Measurements from ENCODE around the gene MAGI2. TPM values are rescaled to one million over a fixed set of nuclear protein-coding genes. Genes with fewer than 3 reads are reported as not detected.

The MAGI2 gene
- total RNA-seq, 1 donor from 2014 or later: 5.8 TPM

DNA sequence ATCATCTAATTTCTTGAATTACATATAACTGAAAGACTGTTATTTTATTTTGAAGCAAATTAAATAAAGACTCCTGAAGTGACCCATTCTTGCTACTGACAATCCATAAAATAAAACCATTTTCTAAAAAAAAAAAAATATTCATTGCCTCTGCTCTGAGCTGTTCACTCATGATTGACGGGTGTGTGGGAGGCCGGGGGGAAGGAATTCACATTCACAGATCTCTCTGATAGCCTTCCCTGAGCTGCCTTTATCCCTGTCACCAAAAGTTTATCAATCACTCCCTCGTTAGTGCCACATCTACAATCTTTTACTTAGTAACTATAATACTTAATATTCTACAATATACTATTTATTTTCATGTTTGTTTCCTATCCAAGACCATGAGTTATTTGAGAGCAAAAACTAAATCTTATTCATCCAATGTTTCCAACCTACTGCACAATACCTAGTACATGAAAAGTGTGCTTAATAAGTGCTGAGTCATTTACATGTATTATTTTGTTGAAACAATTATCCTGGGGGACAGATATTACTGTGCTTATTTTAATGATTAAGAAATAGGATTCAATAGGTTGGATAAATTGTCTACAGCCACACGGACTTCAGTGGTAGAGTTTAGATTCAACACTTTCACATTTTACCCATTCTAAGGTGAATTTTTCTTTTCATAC lies 1036.2 kb downstream of the MAGI2 start:
- H3K4me1 Mint-ChIP-seq (ENCODE audit: low read depth): no peaks in the 10 kb centered on the region

DNA sequence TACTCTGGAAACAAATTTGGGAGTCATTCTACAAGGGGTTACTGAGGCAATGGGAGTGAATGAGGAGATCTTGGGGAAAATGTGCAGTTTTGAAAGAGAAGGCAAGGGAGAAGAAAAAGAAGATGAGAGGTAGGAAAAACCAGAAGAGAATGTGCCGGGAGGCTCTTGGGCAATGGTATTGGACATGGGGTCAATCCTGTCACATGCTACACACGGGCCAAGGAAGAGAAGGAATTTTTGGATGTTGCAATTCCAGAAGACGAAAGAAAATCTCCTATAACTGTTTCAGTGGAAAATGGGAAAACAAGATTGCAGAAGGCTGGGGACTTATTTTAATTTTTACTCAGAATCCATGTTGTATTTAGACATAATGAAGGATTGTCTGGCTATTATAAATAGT lies 1039.9 kb downstream of the MAGI2 start:
- Mint-ChIP-seq H3K4me3 (ENCODE audit: unreplicated experiment) (no peak overlapping the region), H3K36me3 (ENCODE audit: low read depth) (peaks cover 5% of the 10 kb centered on the region)

More for the DNA sequence above, 1036.2 kb downstream of the MAGI2 start:
- Mint-ChIP-seq H3K36me3 (ENCODE audit: low read depth) (peaks cover 5% of the 10 kb centered on the region), H3K9me3 (ENCODE audit: low read depth) (peaks cover 6% of the 10 kb centered on the region), H3K27me3 (ENCODE audit: low read depth) (peaks cover 6% of the 10 kb centered on the region), H3K4me3 (ENCODE audit: unreplicated experiment) (no peak overlapping the region), H3K27ac (ENCODE audit: unreplicated experiment) (no peak overlapping the region)
- TF ChIP-seq, protein P1, sequence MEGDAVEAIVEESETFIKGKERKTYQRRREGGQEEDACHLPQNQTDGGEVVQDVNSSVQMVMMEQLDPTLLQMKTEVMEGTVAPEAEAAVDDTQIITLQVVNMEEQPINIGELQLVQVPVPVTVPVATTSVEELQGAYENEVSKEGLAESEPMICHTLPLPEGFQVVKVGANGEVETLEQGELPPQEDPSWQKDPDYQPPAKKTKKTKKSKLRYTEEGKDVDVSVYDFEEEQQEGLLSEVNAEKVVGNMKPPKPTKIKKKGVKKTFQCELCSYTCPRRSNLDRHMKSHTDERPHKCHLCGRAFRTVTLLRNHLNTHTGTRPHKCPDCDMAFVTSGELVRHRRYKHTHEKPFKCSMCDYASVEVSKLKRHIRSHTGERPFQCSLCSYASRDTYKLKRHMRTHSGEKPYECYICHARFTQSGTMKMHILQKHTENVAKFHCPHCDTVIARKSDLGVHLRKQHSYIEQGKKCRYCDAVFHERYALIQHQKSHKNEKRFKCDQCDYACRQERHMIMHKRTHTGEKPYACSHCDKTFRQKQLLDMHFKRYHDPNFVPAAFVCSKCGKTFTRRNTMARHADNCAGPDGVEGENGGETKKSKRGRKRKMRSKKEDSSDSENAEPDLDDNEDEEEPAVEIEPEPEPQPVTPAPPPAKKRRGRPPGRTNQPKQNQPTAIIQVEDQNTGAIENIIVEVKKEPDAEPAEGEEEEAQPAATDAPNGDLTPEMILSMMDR (IDR thresholded peaks at IDR 0.05): no peak
- DNase-seq (ENCODE audit: low spot score): no peak

DNA sequence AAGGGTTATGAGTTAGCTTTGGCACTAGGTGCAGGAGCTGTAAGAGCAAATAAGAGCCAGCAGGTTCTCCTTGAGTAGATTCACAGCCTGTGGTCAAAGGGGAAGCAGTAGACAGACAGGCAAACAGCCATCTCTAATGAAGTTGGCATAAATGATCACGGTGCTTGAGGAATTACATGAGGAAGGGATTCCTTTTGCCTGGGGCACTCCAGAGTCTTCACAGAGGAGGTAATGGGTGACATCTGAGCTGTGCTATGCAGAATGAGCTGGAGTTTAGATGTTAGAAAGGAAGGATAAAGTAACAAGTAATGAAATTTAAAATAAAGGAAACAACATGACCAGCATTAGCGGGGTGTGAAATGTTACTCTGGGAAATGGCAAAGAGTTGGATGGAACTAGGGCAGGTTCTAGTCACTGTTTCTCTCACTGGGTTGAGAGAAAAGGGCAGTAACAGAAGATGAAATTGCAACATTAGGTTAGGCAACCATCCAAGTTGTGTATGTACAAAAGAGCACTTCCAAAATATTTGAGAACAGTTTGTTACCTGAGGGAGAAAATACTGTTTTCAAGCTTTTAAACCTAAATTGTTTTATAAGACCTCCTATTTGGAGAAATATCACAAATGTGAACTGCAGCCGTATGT lies 1041.1 kb downstream of the MAGI2 start:
- H3K4me1 Mint-ChIP-seq (ENCODE audit: low read depth): no peaks in the 10 kb centered on the region
- TF ChIP-seq, protein P1 (IDR thresholded peaks at IDR 0.05): no peak
- DNase-seq (ENCODE audit: low spot score): no peak
- peaks cover 6% of the 10 kb centered on the region for H3K9me3 Mint-ChIP-seq (ENCODE audit: low read depth)
- peaks cover 5% of the 10 kb centered on the region for H3K36me3 Mint-ChIP-seq (ENCODE audit: low read depth)
- H3K27me3 Mint-ChIP-seq (ENCODE audit: low read depth): peaks cover 13% of the 10 kb centered on the region
- H3K27ac Mint-ChIP-seq (ENCODE audit: unreplicated experiment): no peak overlapping the region
- no peak overlapping the region for H3K4me3 Mint-ChIP-seq (ENCODE audit: unreplicated experiment)

More for the DNA sequence above, 1039.9 kb downstream of the MAGI2 start:
- Mint-ChIP-seq H3K9me3 (ENCODE audit: low read depth) (peaks cover 6% of the 10 kb centered on the region), H3K27me3 (ENCODE audit: low read depth) (peaks cover 12% of the 10 kb centered on the region), H3K27ac (ENCODE audit: unreplicated experiment) (no peak overlapping the region), H3K4me1 (ENCODE audit: low read depth) (no peaks in the 10 kb centered on the region)
- no peak for DNase-seq (ENCODE audit: low spot score)
- TF ChIP-seq, protein P1 (IDR thresholded peaks at IDR 0.05): no peak

DNA sequence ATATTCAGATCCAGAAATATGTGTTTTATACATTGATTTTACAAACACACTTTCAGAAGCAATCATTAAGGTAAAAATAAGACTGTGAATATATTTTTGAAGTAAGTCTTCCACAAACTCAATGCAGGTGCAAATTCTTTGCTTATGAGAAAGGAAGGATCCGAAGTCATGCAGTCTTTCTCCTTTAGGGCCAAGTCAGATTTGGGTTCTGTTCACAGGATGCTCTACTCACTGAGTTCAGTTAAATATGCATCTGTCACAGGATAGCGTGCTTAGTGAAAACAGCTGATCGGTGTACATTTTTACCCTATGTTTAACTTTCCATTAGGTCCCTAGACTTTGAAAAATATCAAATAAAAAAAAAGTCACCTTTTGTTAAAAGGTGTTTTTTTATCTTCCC lies 1046.4 kb downstream of the MAGI2 start:
- H3K36me3 Mint-ChIP-seq (ENCODE audit: low read depth): peaks cover 2% of the 10 kb centered on the region
- H3K27me3 Mint-ChIP-seq (ENCODE audit: low read depth): peaks cover 6% of the 10 kb centered on the region

DNA sequence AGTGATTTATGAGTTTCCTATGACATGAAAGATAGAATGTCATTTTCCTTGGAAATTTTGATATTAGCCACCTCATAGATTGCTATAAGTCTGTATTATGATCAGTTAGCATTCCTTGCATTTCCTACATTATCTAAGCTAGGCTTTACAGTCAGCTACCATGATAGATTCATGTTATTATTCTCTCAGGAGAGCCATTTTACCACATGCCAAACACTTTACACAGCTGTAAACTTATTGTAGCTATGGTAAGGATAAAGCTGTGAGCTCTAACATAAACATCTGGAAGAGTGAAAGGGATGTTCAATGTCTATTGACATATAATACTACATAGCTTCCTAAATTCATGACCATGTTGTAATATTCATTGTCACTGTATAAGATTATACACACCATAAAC lies 1046.9 kb downstream of the MAGI2 start:
- H3K36me3 Mint-ChIP-seq (ENCODE audit: low read depth): peaks cover 2% of the 10 kb centered on the region
- TF ChIP-seq, protein P1 (IDR thresholded peaks at IDR 0.05): no peak
- no peak overlapping the region for H3K4me3 Mint-ChIP-seq (ENCODE audit: unreplicated experiment)
- H3K27ac Mint-ChIP-seq (ENCODE audit: unreplicated experiment): no peak overlapping the region
- no peaks in the 10 kb centered on the region for H3K4me1 Mint-ChIP-seq (ENCODE audit: low read depth)
- peaks cover 6% of the 10 kb centered on the region for H3K27me3 Mint-ChIP-seq (ENCODE audit: low read depth)
- DNase-seq (ENCODE audit: low spot score): no peak
- no peaks in the 10 kb centered on the region for H3K9me3 Mint-ChIP-seq (ENCODE audit: low read depth)

More for the DNA sequence above, 1046.4 kb downstream of the MAGI2 start:
- Mint-ChIP-seq H3K4me3 (ENCODE audit: unreplicated experiment) (no peak overlapping the region), H3K27ac (ENCODE audit: unreplicated experiment) (no peak overlapping the region), H3K9me3 (ENCODE audit: low read depth) (no peaks in the 10 kb centered on the region), H3K4me1 (ENCODE audit: low read depth) (no peaks in the 10 kb centered on the region)
- TF ChIP-seq, protein P1 (IDR thresholded peaks at IDR 0.05): no peak
- no peak for DNase-seq (ENCODE audit: low spot score)

All from chondrocyte (in vitro differentiated cells).